AG08396 (cell line): Measurements from ENCODE around the gene TRIM65.
"Not testable (repeated sequence)": the region's sequence is repeated elsewhere in the genome, so short reads cannot be mapped to it uniquely, and the experiment has no call there.

Experiments used
- DNase-seq: peaks from one replicate; pipeline ENCODE4 v3.0.0; 2012; ENCODE audit warnings: low spot score, mixed read lengths

Gene TRIM65

GRCh38 chr17:75851693-75851991 is 45.1 kb downstream of the TRIM65 start:
- DNase-seq: not testable (repeated sequence)

- DNase-seq: no peak
These were observed 45.6 kb downstream of the TRIM65 start for GRCh38 chr17:75850928-75851692.

- DNase-seq: no peak
These were observed 47.0 kb downstream of the TRIM65 start for GRCh38 chr17:75849724-75850123.

GRCh38 chr17:75849279-75849646 is 47.5 kb downstream of the TRIM65 start:
- no peak for DNase-seq

- no peak for DNase-seq
These were observed 48.0 kb downstream of the TRIM65 start for GRCh38 chr17:75848523-75849278.

GRCh38 chr17:75847614-75848522 is 48.9 kb downstream of the TRIM65 start:
- no peak for DNase-seq

- no peak for DNase-seq
These were observed 49.8 kb downstream of the TRIM65 start for GRCh38 chr17:75846692-75847613.

- DNase-seq: no peak
These were observed 50.6 kb downstream of the TRIM65 start for GRCh38 chr17:75845933-75846691.

- peak; percentile 88 for DNase-seq
These were observed 51.6 kb downstream of the TRIM65 start for GRCh38 chr17:75845058-75845711.

- no peak for DNase-seq
These were observed 52.2 kb downstream of the TRIM65 start for GRCh38 chr17:75844530-75845057.

GRCh38 chr17:75843577-75844529 is 52.9 kb downstream of the TRIM65 start, which contains the start of gene UNC13D:
TSS of gene UNC13D (minus strand) at chr17:75844404. CDS start at chr17:75844337, 67 bp downstream.
- no peak for DNase-seq

GRCh38 chr17:75842963-75843576 is 53.7 kb downstream of the TRIM65 start:
- DNase-seq: no peak

- DNase-seq: no peak
These were observed 54.3 kb downstream of the TRIM65 start for GRCh38 chr17:75842411-75842810.

GRCh38 chr17:75840799-75841164 is 56.0 kb downstream of the TRIM65 start:
- DNase-seq: no peak

- DNase-seq: no peak
These were observed 56.6 kb downstream of the TRIM65 start for GRCh38 chr17:75839942-75840798.
